ENCODE results near the gene MAP7. TPM values are rescaled to one million over a fixed set of nuclear protein-coding genes. Genes with fewer than 3 reads are reported as not detected.

Gene MAP7
- total RNA-seq, 1 donor from 2014 or later, result 0.35 TPM

DNA sequence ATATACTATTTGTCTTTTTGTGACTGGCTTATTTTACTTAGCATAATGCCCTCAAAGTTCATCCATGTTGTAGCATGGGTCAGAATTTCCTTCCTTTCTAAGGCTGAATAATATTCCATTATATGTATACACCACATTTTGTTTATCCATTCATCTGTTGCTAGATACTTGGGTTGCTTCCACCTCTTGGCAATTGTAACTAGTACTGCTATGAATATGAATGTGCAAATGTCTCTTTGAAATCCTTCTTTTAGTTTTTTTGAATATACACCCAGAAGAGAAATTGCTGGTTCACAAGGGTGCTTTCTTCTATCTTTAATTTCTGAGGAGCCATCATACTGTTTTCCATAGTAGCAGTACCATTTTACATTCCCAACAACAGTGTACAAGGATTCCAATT, 21.3 kb upstream of the MAP7 start:
- Mint-ChIP-seq H3K4me1 (no peaks in the 10 kb centered on the region), H3K4me3 (no peak overlapping the region), H3K27ac (no peak overlapping the region), H3K36me3 (ENCODE audit: low read depth) (peaks cover 80% of the 10 kb centered on the region), H3K9me3 (peaks cover 13% of the 10 kb centered on the region), H3K27me3 (no peaks in the 10 kb centered on the region)
- intact Hi-C loops (cut with micrococcal nuclease), result no loop called here
- ChIA-PET CTCF (no interaction called here), POLR2A (no interaction called here)
- ATAC-seq (ENCODE audit: low read depth) (no peak), DNase-seq (no peak)
- TF ChIP-seq, protein P1, sequence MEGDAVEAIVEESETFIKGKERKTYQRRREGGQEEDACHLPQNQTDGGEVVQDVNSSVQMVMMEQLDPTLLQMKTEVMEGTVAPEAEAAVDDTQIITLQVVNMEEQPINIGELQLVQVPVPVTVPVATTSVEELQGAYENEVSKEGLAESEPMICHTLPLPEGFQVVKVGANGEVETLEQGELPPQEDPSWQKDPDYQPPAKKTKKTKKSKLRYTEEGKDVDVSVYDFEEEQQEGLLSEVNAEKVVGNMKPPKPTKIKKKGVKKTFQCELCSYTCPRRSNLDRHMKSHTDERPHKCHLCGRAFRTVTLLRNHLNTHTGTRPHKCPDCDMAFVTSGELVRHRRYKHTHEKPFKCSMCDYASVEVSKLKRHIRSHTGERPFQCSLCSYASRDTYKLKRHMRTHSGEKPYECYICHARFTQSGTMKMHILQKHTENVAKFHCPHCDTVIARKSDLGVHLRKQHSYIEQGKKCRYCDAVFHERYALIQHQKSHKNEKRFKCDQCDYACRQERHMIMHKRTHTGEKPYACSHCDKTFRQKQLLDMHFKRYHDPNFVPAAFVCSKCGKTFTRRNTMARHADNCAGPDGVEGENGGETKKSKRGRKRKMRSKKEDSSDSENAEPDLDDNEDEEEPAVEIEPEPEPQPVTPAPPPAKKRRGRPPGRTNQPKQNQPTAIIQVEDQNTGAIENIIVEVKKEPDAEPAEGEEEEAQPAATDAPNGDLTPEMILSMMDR (IDR thresholded peaks at IDR 0.05), result no peak

DNA sequence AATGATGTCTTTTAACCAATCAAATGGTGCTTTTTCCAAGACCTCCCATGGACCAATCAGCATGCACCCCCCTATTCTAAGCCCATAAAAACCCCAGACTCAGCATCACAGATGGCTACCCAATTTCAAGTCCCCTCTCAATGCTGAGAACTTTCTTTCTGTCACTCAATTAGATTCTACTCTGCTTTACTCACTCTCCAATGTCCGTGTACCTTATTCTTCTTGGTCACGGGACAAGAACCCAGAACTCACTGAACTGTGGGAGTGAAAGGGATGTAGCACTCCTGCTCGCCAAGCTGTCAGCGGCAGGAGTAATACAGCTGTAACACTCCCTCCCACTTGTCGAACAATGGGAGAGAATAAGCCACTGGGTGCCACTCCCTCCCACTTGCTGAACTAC, 20.8 kb upstream of the MAP7 start:
- no peak overlapping the region for H3K27ac Mint-ChIP-seq
- peaks cover 4% of the 10 kb centered on the region for H3K4me1 Mint-ChIP-seq
- TF ChIP-seq, protein P1 (IDR thresholded peaks at IDR 0.05), result no peak

DNA sequence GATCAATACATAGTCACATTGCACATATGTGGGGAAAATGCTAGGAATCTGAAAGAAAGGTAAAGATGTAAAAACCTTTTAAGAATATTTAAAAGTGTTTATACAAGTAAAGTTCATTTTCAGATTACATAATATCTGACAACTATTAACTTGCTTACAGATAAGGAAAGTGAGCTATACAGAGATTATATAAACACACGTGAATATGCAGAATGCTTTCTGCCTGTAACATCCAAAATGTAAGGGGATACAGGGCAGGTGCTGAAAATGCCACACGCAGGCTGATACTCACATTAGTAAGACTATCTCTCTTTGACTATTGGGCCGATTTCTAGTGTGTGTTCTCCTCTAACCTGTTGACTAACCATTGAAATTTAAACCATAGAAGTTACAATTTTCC, 17.9 kb upstream of the MAP7 start:
- H3K36me3 Mint-ChIP-seq (ENCODE audit: low read depth), result peaks cover 79% of the 10 kb centered on the region
- POLR2A ChIA-PET, result no interaction called here

More for the DNA sequence above, 20.8 kb upstream of the MAP7 start:
- ATAC-seq (ENCODE audit: low read depth) (no peak), DNase-seq (no peak)
- POLR2A ChIA-PET, result no interaction called here
- Mint-ChIP-seq H3K9me3 (peaks cover 13% of the 10 kb centered on the region), H3K36me3 (ENCODE audit: low read depth) (peaks cover 78% of the 10 kb centered on the region), H3K27me3 (no peaks in the 10 kb centered on the region), H3K4me3 (no peak overlapping the region)
- intact Hi-C loops (cut with micrococcal nuclease), result no loop called here
- CTCF ChIA-PET, result no interaction called here

DNA sequence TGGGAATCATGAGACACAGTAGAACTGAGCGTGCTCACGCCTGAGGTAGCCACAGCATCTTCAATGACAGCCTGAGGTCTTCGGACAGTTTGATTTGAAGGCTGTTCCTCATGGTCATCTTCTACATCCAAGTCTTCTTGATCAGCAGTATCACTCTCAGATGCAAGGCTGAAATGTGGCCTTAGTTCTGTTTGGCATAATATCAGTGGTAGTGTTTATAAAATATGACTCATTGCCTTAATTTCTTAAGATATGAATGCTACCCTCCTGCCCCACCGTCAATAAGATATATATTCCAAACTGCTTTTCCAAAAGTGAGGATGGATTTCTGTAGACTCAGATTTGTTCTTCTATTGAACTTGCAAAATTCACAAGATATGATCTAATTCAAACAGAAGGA, 17.5 kb upstream of the MAP7 start:
- Mint-ChIP-seq H3K27me3 (no peaks in the 10 kb centered on the region), H3K9me3 (peaks cover 13% of the 10 kb centered on the region), H3K4me3 (no peak overlapping the region), H3K36me3 (ENCODE audit: low read depth) (peaks cover 79% of the 10 kb centered on the region), H3K4me1 (peaks cover 9% of the 10 kb centered on the region), H3K27ac (no peak overlapping the region)
- TF ChIP-seq, protein P1 (IDR thresholded peaks at IDR 0.05), result no peak
- ATAC-seq (ENCODE audit: low read depth) (no peak), DNase-seq (no peak)
- ChIA-PET POLR2A (no interaction called here), CTCF (no interaction called here)
- intact Hi-C loops (cut with micrococcal nuclease), result no loop called here

More for the DNA sequence above, 17.9 kb upstream of the MAP7 start:
- Mint-ChIP-seq H3K27ac (no peak overlapping the region), H3K4me3 (no peak overlapping the region), H3K27me3 (no peaks in the 10 kb centered on the region), H3K9me3 (peaks cover 13% of the 10 kb centered on the region), H3K4me1 (peaks cover 9% of the 10 kb centered on the region)
- DNase-seq, result no peak
- TF ChIP-seq, protein P1 (IDR thresholded peaks at IDR 0.05), result no peak
- intact Hi-C loops (cut with micrococcal nuclease), result no loop called here
- CTCF ChIA-PET, result no interaction called here
- ATAC-seq (ENCODE audit: low read depth), result no peak

DNA sequence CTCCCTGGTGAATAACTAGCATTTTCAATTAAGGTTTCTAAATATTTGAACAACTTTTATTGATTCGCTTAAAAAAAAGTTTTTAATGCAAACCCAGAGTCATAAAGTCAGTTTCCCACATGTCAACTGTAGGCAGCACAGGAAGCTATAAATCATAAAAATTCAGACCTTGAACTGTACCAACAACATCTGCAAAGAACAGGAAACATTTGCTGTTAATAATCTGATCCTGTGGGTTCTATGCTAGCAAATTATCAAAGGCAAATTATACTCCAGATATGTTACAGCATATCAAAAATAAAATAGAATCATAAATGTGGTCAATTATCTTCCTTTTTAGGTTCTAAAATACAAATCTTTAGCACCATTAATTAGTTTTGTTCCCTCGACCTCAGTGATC, 16.6 kb upstream of the MAP7 start:
- TF ChIP-seq, protein P1 (IDR thresholded peaks at IDR 0.05), result no peak
- Mint-ChIP-seq H3K4me3 (no peak overlapping the region), H3K27ac (no peak overlapping the region), H3K36me3 (ENCODE audit: low read depth) (peaks cover 80% of the 10 kb centered on the region), H3K4me1 (peaks cover 9% of the 10 kb centered on the region), H3K9me3 (peaks cover 12% of the 10 kb centered on the region), H3K27me3 (no peaks in the 10 kb centered on the region)
- intact Hi-C loops (cut with micrococcal nuclease), result no loop called here
- ChIA-PET CTCF (no interaction called here), POLR2A (no interaction called here)
- no peak for DNase-seq
- ATAC-seq (ENCODE audit: low read depth), result no peak

Measured in activated B cell treated with CpG ODN at 0.5 μM for 24 hours (primary cell).